HG03280 (cell line): Measurements from ENCODE around the gene PPP2R2C.

Source experiments
- ATAC-seq: cut with Tn5 transposase; IDR thresholded peaks from one replicate; pipeline ENCODE4 v1.9.1; 2021; ENCODE audit warnings: mild to moderate bottlenecking, moderate library complexity; ENCODE audit not compliant: unreplicated experiment

PPP2R2C gene

DNA sequence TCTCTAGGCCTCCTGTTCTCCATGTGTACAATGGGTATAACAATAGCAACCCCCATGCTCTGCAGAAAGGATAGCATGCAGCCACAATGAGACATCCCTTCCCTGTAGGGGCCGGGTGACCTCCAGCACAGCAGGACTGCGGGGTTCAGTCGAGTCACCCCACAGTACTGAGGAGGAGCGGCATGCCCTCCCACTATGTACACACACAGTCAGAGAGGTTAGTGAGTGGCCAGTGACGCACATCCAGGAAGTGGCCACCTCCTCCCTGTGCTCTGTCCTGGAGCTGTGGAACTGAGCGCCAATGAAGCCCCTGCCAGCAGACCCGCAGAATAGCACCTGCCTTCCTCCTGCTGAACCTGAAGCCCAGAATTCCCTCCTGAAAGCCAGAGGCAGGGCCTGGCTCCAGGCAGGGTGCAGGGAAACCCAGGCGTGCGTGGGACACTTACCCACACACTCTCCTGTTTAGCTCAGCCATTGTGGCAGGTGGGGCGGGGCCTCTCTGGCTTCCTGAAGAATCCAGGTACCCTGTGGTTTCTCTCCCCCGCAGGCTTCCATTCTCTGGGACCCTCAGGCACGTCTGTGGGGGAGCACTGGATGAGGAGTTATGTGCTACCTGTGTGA, 152.8 kb downstream of the PPP2R2C start:
- ATAC-seq, result no peak

DNA sequence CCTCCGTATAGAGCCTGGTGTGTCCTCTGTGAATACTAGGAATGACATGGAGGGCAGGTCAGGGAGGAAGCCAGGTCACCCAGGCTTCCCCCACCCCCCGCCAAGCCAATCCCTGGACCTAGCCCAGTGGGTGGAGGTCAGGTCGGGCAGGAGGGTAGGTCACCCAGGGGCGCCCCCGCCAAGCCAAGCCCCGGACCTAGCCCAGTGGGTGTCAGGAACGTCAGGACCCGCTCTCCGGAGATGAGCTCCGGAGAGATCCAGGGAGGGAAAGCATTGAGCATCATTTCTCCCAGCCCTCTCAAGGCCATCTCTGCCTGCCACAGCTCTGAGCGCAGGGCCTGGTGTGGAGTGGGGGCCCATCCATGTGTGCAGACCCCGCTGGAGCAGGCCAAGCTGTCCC, 154.2 kb downstream of the PPP2R2C start:
- ATAC-seq, result no peak

DNA sequence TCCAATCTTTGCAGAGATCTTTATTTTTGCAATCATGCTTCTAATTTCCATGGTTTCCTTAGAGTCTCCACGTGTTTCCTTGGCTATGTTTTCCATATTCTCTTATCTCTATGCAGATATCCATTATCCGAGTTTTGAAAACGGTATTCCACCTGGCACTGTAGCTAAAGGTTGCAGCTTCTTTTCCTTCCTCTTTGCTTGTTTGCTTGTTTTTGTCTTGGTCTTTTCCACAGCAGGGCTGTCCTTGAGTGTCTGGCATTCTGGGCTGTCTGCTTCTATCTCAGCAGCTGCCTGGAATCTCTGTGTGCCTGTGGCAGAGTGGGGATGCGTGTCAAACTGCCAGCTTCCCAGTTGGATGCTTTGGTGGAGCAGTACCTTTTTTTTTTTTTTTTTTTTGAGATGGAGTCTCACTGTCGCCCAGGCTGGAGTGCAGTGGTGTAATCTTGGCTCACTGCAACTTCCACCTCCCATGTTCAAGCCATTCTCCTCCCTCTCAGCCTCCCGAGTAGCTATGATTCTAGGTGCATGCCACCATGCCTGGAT, 155.9 kb downstream of the PPP2R2C start:
- ATAC-seq, result no peak

DNA sequence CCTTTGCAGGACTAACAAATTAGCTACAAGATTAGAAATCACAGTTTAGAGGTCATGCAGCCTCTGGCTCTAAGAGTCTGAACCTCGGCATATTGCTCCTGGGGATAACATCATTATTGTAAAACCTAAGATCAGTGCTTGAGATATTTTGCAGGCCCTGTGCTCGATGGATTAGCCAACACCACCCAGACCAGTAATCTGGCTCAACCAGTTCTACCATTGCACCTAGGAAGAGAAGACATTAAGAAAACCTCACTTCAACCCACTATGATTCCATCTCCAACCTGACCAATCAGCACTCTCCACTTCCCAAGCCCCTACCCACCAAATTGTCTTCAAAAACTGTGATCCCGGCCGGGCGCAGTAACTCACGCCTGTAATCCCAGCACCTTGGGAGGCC, 159.2 kb downstream of the PPP2R2C start:
- ATAC-seq, result no peak

- ATAC-seq, result no peak
These were observed 162.6 kb downstream of the PPP2R2C start for GRCh38 chr4:6309777-6310176.

DNA sequence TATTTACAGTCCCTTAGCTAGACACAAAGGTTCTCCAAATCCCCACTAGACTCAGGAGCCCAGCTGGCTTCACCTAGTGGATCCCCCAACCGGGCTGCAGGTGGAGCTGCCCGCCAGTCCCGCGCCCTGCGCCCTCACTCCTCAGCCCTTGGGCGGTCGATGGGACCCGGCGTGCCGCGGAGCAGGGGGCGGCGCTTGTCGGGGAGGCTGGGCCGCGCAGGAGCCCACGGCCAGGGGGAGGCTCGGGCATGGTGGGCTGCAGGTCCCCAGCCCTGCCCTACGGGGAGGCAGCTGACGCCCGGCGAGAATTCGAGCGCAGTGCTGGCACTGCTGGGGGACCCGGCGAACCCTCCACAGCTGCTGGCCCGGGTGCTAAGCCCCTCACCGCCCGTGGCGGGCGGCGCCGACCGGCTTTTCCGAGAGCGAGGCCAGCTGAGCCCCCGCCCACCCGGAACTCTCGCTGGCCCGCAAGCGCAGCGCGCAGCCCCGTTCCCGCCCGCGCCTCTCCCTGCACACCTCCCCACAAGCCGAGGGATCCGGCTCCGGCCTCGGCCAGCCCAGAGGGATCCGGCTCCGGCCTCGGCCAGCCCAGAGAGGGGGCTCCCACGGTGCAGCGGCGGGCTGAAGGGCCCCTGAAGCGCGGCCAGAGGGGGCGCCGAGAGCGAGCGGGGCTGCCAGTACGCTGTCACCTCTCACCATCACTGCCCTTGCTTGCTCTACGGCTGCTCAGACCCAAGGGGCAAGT, 163.3 kb downstream of the PPP2R2C start:
- no peak for ATAC-seq

DNA sequence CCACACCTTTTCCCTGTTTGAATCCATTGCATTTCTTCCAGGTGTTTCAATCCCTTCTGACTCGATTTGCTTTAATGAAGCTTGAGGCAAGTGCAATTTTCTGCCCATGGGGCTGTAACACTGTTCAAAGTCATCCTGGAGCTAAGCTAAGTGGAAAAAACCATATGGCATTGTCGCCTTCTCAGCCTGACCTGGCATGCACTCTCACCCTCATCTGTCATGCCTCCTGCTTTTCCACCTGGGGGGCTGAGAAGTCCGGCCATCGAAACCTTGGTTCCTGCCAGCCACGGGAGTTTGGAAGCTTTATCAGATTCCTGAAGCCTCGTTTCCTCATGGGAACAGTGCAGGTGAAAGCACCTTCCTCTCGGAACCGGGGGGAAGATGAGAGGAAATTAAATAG, 164.5 kb downstream of the PPP2R2C start:
- no peak for ATAC-seq

DNA sequence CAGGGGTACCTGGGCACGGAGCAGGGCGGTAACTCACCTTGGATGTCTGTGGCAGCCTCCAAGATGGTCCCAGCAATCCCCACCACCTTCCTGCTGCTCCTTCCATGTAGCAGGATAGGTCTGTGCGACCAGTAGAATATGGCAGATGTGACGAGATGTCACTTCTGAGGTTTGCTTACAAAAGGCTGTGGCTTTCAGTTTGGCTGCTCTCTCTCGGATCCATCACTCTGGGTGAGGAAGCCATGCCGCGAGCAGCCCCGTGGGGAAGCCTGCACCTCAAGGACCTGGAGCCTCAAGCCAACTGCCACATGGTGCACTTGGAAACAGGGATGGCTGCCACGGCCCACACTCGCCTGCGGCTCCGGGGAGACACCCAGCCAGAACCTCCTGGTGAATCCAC, 165.2 kb downstream of the PPP2R2C start:
- ATAC-seq, result no peak

DNA sequence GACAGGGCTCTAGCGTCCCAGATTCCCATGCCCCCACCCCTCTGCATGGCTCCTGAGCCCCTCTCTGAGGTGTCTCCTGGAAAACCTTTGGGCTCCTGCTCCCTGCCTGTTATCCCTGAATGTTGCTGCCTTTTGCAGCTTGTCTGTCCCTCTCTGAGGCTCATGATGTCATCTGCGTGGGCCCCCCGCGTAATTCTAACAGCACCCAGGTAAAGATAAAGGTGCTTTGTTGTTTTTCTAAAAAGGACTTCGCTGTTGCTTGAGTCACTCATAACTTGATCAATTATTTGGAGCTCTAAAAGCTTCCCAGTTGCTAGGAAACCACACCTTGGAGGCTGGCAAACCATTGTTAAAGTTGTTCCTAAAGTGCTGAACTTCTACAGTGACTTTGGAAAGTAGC, 166.1 kb downstream of the PPP2R2C start:
- ATAC-seq, result no peak

GRCh38 chr4:6303943-6304342, 168.5 kb downstream of the PPP2R2C start:
- ATAC-seq, result no peak

GRCh38 chr4:6302869-6303268, 169.5 kb downstream of the PPP2R2C start:
- no peak for ATAC-seq

GRCh38 chr4:6301732-6302442, 170.5 kb downstream of the PPP2R2C start:
- no peak for ATAC-seq

DNA sequence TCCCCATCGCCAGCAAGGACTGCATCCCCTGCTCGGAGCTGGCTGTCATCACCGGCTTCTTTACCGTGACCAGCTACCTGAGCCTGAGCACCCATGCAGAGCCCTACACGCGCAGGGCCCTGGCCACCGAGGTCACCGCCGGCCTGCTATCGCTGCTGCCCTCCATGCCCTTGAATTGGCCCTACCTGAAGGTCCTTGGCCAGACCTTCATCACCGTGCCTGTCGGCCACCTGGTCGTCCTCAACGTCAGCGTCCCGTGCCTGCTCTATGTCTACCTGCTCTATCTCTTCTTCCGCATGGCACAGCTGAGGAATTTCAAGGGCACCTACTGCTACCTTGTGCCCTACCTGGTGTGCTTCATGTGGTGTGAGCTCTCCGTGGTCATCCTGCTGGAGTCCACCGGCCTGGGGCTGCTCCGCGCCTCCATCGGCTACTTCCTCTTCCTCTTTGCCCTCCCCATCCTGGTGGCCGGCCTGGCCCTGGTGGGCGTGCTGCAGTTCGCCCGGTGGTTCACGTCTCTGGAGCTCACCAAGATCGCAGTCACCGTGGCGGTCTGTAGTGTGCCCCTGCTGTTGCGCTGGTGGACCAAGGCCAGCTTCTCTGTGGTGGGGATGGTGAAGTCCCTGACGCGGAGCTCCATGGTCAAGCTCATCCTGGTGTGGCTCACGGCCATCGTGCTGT, 171.2 kb downstream of the PPP2R2C start:
- no peak for ATAC-seq

DNA sequence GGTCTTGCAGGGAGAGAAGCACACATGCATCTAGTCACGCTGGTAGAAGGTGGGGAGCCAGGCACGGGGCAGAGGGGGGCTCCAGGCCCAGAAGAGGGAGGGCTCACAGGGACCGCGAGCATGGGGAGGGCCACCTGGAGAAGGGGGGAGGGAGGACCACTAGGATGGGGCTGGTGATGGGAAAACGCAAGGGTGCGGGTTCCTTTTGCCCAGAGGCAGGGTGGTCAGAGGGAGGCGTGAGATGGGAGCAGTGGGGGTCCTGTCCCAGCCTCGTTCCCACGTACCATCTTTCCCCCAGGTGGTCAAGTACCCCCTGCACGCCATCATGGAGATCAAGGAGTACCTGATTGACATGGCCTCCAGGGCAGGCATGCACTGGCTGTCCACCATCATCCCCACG, 172.1 kb downstream of the PPP2R2C start:
- no peak for ATAC-seq

DNA sequence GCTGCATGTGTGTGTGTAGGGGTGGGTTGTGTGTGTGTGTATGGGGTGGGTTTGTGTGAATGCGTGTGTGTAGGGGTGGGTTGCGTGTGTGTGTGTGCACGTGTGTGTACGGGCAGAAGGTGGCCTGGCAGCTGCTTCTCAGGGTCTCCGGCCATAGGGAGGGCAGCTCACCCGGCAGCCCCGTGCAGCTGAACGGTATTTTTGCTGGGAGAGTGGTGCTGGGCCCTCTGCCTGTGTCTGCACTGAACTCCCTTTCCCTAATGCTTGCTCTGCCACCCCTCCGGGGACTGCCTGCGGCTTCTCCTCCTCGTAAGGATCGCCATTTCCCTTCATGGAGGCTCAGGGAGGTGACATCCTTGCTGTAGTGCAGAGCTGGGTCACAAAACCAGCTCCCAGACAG, 172.5 kb downstream of the PPP2R2C start:
- no peak for ATAC-seq

- ATAC-seq, result no peak
These were observed 173.6 kb downstream of the PPP2R2C start for GRCh38 chr4:6298852-6299251.

- no peak for ATAC-seq
These were observed 174.4 kb downstream of the PPP2R2C start for GRCh38 chr4:6298035-6298434.

DNA sequence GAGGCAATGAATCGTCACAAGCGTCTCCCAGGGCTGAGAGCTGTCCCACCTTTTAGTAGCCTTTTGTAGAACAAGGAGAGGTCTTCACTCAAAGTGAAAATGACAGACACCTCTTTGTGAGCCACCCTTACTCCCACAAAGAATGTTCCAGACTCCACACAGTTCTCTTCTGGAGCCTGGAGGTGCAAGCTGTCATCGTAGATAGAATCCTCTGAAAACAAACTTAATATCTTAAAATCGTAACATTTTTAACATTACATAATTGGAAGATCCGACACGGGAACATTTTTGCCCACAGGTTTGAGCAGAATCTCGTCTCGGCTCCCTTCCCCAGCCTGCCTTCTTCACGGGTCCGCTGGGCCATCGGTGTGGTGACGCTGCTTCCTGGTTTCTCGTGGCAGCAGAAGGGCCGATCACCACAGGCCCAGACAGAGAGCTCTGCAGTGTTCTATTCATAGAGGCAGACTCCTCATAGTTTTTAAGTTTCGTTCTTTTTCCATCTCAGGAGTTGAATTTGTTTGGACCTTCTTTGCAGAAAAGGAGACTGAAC, 175.1 kb downstream of the PPP2R2C start:
- ATAC-seq, result no peak

DNA sequence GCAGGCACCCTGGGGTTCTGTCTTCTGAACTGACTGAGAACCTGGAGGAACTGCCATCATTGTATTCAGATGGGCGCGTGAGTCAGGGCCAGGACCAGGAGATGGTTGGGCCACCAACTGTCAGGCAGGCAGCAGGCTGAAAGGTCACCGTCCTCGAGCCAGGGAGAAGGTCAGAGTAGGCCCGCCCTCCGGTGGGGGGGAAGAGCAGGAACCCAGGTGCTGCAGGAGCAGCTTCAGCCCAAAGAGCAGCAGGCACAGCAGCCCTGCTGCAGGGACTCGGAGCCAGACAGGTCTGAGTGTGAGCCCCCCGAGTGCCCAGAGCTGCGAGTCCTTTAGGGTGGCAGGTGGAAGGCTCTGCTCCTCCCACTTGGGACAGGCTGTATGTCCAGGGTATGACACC, 176.4 kb downstream of the PPP2R2C start:
- ATAC-seq, result no peak

GRCh38 chr4:6295495-6295894, 176.9 kb downstream of the PPP2R2C start:
- no peak for ATAC-seq
